Epithelial cell of prostate (primary cell): ENCODE results near the gene MTF1.
A peak's percentile ranks its signal among the peaks of the same experiment; 100 is the strongest.
"Not testable (repeated sequence)": the region's sequence is repeated elsewhere in the genome, so short reads cannot be mapped to it uniquely, and the experiment has no call there.

ENCODE experiments used
- DNase-seq: peaks from one replicate; pipeline ENCODE4 v3.0.0-alpha.2; 2011; ENCODE audit warnings: low read depth, low spot score
- H3K27ac ChIP-seq: fragments of 450-650 bp; 2 replicates; pipeline ENCODE4 v1.5.1; 2017; ENCODE audit warnings: mild to moderate bottlenecking

Gene MTF1

GRCh38 chr1:37859507-37860345 is at the start of gene MTF1:
TSS of gene MTF1 (minus strand) at chr1:37859592. CDS start at chr1:37857658, 1,934 bp downstream.
- peak within 1 kb of the TSS; percentile 94 for H3K27ac ChIP-seq
- DNase-seq = peak; percentile 90

GRCh38 chr1:37908531-37908930 is 49.1 kb upstream of the MTF1 start:
- peak overlapping the region; percentile 36 for H3K27ac ChIP-seq
- not testable (repeated sequence) for DNase-seq

- DNase-seq = not testable (repeated sequence)
- H3K27ac ChIP-seq = peak overlapping the region; percentile 36
These were observed 48.2 kb upstream of the MTF1 start for GRCh38 chr1:37907416-37908125.

GRCh38 chr1:37906591-37906990 is 47.2 kb upstream of the MTF1 start:
- not testable (repeated sequence) for DNase-seq, H3K27ac ChIP-seq

GRCh38 chr1:37905727-37906126 is 46.3 kb upstream of the MTF1 start:
- H3K27ac ChIP-seq = no peak overlapping the region
- no peak for DNase-seq

GRCh38 chr1:37903921-37904320 is 44.5 kb upstream of the MTF1 start:
- H3K27ac ChIP-seq, DNase-seq: not testable (repeated sequence)

- no peak for DNase-seq
- H3K27ac ChIP-seq = no peak overlapping the region
These were observed 43.6 kb upstream of the MTF1 start for GRCh38 chr1:37902983-37903382.

GRCh38 chr1:37901893-37902225 is 42.5 kb upstream of the MTF1 start:
- no peak overlapping the region for H3K27ac ChIP-seq

GRCh38 chr1:37901191-37901892 is 42.0 kb upstream of the MTF1 start:
- DNase-seq = no peak
- H3K27ac ChIP-seq = no peak overlapping the region

More at GRCh38 chr1:37901893-37902225, 42.5 kb upstream of the MTF1 start:
- DNase-seq = no peak

GRCh38 chr1:37897563-37897962 is 38.2 kb upstream of the MTF1 start:
- not testable (repeated sequence) for H3K27ac ChIP-seq, DNase-seq

- DNase-seq = no peak
These were observed 34.3 kb upstream of the MTF1 start for GRCh38 chr1:37893673-37894072.

GRCh38 chr1:37892151-37893047 is 33.0 kb upstream of the MTF1 start:
- no peak overlapping the region for H3K27ac ChIP-seq

More at GRCh38 chr1:37893673-37894072, 34.3 kb upstream of the MTF1 start:
- H3K27ac ChIP-seq = no peak overlapping the region

GRCh38 chr1:37890378-37891014 is 31.1 kb upstream of the MTF1 start:
- DNase-seq = no peak
- H3K27ac ChIP-seq = no peak overlapping the region

More at GRCh38 chr1:37892151-37893047, 33.0 kb upstream of the MTF1 start:
- DNase-seq = no peak

GRCh38 chr1:37888022-37888700 is 28.8 kb upstream of the MTF1 start:
- no peak for DNase-seq
- no peak overlapping the region for H3K27ac ChIP-seq

GRCh38 chr1:37884145-37884544 is 24.8 kb upstream of the MTF1 start:
- no peak overlapping the region for H3K27ac ChIP-seq

GRCh38 chr1:37883671-37884070 is 24.3 kb upstream of the MTF1 start:
- H3K27ac ChIP-seq = no peak overlapping the region

More at GRCh38 chr1:37884145-37884544, 24.8 kb upstream of the MTF1 start:
- no peak for DNase-seq

GRCh38 chr1:37879865-37880264 is 20.5 kb upstream of the MTF1 start:
- DNase-seq = no peak
- no peak overlapping the region for H3K27ac ChIP-seq

More at GRCh38 chr1:37883671-37884070, 24.3 kb upstream of the MTF1 start:
- DNase-seq = no peak

GRCh38 chr1:37878071-37878470 is 18.7 kb upstream of the MTF1 start:
- no peak for DNase-seq
- no peak overlapping the region for H3K27ac ChIP-seq

GRCh38 chr1:37875833-37876232 is 16.4 kb upstream of the MTF1 start:
- DNase-seq = no peak
- H3K27ac ChIP-seq = no peak overlapping the region
